ENCODE data around the gene FAM209A. TPM values are rescaled to one million over a fixed set of nuclear protein-coding genes. Genes with fewer than 3 reads are reported as not detected.
A peak's percentile ranks its signal among the peaks of the same experiment; 100 is the strongest.
"Not testable (repeated sequence)": the region's sequence is repeated elsewhere in the genome, so short reads cannot be mapped to it uniquely, and the experiment has no call there.

Gene FAM209A
- total and polyA plus RNA-seq, 5 experiments from 2014 or later, result 0.31 to 7.9 (median 4.0) TPM; not detected in 1

- Mint-ChIP-seq H3K9me3 (no peaks in the 10 kb centered on the region), H3K27ac (no peak overlapping the region), H3K27me3 (peaks cover 0 to 5% (median 0%) of the 10 kb centered on the region in 5 donors), H3K4me1 (peaks cover 0 to 5% (median 0%) of the 10 kb centered on the region in 4 donors), H3K4me3 (no peak overlapping the region), H3K36me3 (no peaks in the 10 kb centered on the region)
- ATAC-seq, result no peak
- no peak for DNase-seq
- POLR2A ChIA-PET, result no interaction called here
Measured at GRCh38 chr20:56552911-56553629, 28.5 kb downstream of the FAM209A start.

- H3K27me3 Mint-ChIP-seq, result peaks cover 0 to 2% (median 0%) of the 10 kb centered on the region in 5 donors
- no peak for ATAC-seq
- peaks cover 0 to 5% (median 0%) of the 10 kb centered on the region in 4 donors for H3K4me1 Mint-ChIP-seq
- H3K36me3 Mint-ChIP-seq, result no peaks in the 10 kb centered on the region
- H3K9me3 Mint-ChIP-seq, result no peaks in the 10 kb centered on the region
- peak overlapping the region in 1 of 10 donors; percentile 57 for H3K27ac Mint-ChIP-seq
- H3K4me3 Mint-ChIP-seq, result no peak overlapping the region
- no peak for DNase-seq
- POLR2A ChIA-PET, result no interaction called here
Measured at GRCh38 chr20:56554869-56555268, 30.3 kb downstream of the FAM209A start.

- ATAC-seq (no peak), DNase-seq (no peak)
- Mint-ChIP-seq H3K9me3 (no peaks in the 10 kb centered on the region), H3K4me3 (no peak overlapping the region), H3K36me3 (no peaks in the 10 kb centered on the region), H3K27me3 (peaks cover 0 to 5% (median 0%) of the 10 kb centered on the region in 5 donors), H3K4me1 (peaks cover 0 to 5% (median 0%) of the 10 kb centered on the region in 4 donors), H3K27ac (no peak overlapping the region)
- POLR2A ChIA-PET, result no interaction called here
Measured at GRCh38 chr20:56558968-56559367, 34.4 kb downstream of the FAM209A start.

- H3K9me3 Mint-ChIP-seq, DNase-seq, POLR2A ChIA-PET, H3K27ac Mint-ChIP-seq, H3K27me3 Mint-ChIP-seq, H3K4me3 Mint-ChIP-seq, ATAC-seq, H3K4me1 Mint-ChIP-seq, H3K36me3 Mint-ChIP-seq: not testable (repeated sequence)
Measured at GRCh38 chr20:56564526-56564925, 40.0 kb downstream of the FAM209A start.

GRCh38 chr20:56565511-56565910, 41.0 kb downstream of the FAM209A start:
- POLR2A ChIA-PET, result no interaction called here
- Mint-ChIP-seq H3K4me1 (no peaks in the 10 kb centered on the region), H3K27ac (no peak overlapping the region), H3K27me3 (peaks cover 0 to 13% (median 4%) of the 10 kb centered on the region in 5 donors), H3K9me3 (no peaks in the 10 kb centered on the region), H3K36me3 (no peaks in the 10 kb centered on the region), H3K4me3 (no peak overlapping the region)
- no peak for ATAC-seq
- DNase-seq, result no peak

- no peak overlapping the region for H3K27ac Mint-ChIP-seq
- no peaks in the 10 kb centered on the region for H3K9me3 Mint-ChIP-seq
- no peak overlapping the region for H3K4me3 Mint-ChIP-seq
- no peaks in the 10 kb centered on the region for H3K36me3 Mint-ChIP-seq
- no peaks in the 10 kb centered on the region for H3K4me1 Mint-ChIP-seq
- POLR2A ChIA-PET, result no interaction called here
- H3K27me3 Mint-ChIP-seq, result peaks cover 0 to 17% (median 7%) of the 10 kb centered on the region in 5 donors
- DNase-seq (no peak), ATAC-seq (no peak)
Measured at GRCh38 chr20:56566621-56567020, 42.1 kb downstream of the FAM209A start.

- H3K27ac Mint-ChIP-seq, result no peak overlapping the region
- POLR2A ChIA-PET, result no interaction called here
- no peaks in the 10 kb centered on the region for H3K9me3 Mint-ChIP-seq
- H3K36me3 Mint-ChIP-seq, result no peaks in the 10 kb centered on the region
- ATAC-seq (no peak), DNase-seq (no peak)
- peaks cover 0 to 5% (median 0%) of the 10 kb centered on the region in 4 donors for H3K4me1 Mint-ChIP-seq
- H3K27me3 Mint-ChIP-seq, result peaks cover 7 to 32% (median 17%) of the 10 kb centered on the region in 5 donors
- no peak overlapping the region for H3K4me3 Mint-ChIP-seq
Measured at GRCh38 chr20:56570832-56571231, 46.3 kb downstream of the FAM209A start.

- H3K27me3 Mint-ChIP-seq, result peaks cover 7 to 37% (median 21%) of the 10 kb centered on the region in 5 donors
- no peak for DNase-seq
- ATAC-seq, result no peak
- H3K36me3 Mint-ChIP-seq, result no peaks in the 10 kb centered on the region
- no peaks in the 10 kb centered on the region for H3K9me3 Mint-ChIP-seq
- POLR2A ChIA-PET, result no interaction called here
- H3K4me1 Mint-ChIP-seq, result peaks cover 0 to 5% (median 0%) of the 10 kb centered on the region in 4 donors
- H3K27ac Mint-ChIP-seq, result no peak overlapping the region
- H3K4me3 Mint-ChIP-seq, result no peak overlapping the region
Measured at GRCh38 chr20:56572172-56572571, 47.6 kb downstream of the FAM209A start.

GRCh38 chr20:56573986-56574385, 49.4 kb downstream of the FAM209A start:
- ATAC-seq, result no peak
- no peak for DNase-seq
- POLR2A ChIA-PET, result no interaction called here

GRCh38 chr20:56574531-56575142, 50.1 kb downstream of the FAM209A start:
- POLR2A ChIA-PET, result no interaction called here
- Mint-ChIP-seq H3K36me3 (no peaks in the 10 kb centered on the region), H3K4me1 (peaks cover 0 to 5% (median 0%) of the 10 kb centered on the region in 4 donors), H3K27ac (peak overlapping the region in 2 of 10 donors; percentile 10 to 20), H3K9me3 (no peaks in the 10 kb centered on the region), H3K27me3 (peaks cover 7 to 30% (median 23%) of the 10 kb centered on the region in 5 donors), H3K4me3 (no peak overlapping the region)
- DNase-seq, result no peak
- no peak for ATAC-seq

More at GRCh38 chr20:56573986-56574385, 49.4 kb downstream of the FAM209A start:
- H3K27ac Mint-ChIP-seq, result no peak overlapping the region
- H3K27me3 Mint-ChIP-seq, result peaks cover 7 to 35% (median 21%) of the 10 kb centered on the region in 5 donors
- no peaks in the 10 kb centered on the region for H3K36me3 Mint-ChIP-seq
- peaks cover 0 to 5% (median 0%) of the 10 kb centered on the region in 4 donors for H3K4me1 Mint-ChIP-seq
- no peak overlapping the region for H3K4me3 Mint-ChIP-seq
- H3K9me3 Mint-ChIP-seq, result no peaks in the 10 kb centered on the region

- Mint-ChIP-seq H3K4me1 (peaks cover 0 to 5% (median 0%) of the 10 kb centered on the region in 4 donors), H3K4me3 (no peak overlapping the region), H3K27ac (peak overlapping the region in 2 of 10 donors; percentile 10 to 79), H3K9me3 (no peaks in the 10 kb centered on the region), H3K27me3 (peaks cover 5 to 28% (median 26%) of the 10 kb centered on the region in 5 donors), H3K36me3 (no peaks in the 10 kb centered on the region)
- DNase-seq (no peak), ATAC-seq (no peak)
- POLR2A ChIA-PET, result no interaction called here
Measured at GRCh38 chr20:56575157-56575556, 50.6 kb downstream of the FAM209A start.
